Neural cell (in vitro differentiated cells): ENCODE data around the gene SDK2. TPM values are rescaled to one million over a fixed set of nuclear protein-coding genes. Genes with fewer than 3 reads are reported as not detected.

Experiments
- H2AFZ ChIP-seq: fragments of 200-600, 300-800 bp; sonication (generic), shearing (Covaris generic); 2 replicates; pipeline ENCODE4 v1.6.0; 2014; ENCODE audit warnings: low read depth, mild to moderate bottlenecking, antibody characterized with exemption, low read length, moderate library complexity
- H3F3A ChIP-seq: fragments of 200-600 bp; shearing (Covaris generic); 2 replicates; pipeline ENCODE4 v1.6.1; 2016; ENCODE audit warnings: mild to moderate bottlenecking, moderate library complexity, mixed read lengths, antibody characterized with exemption, low read length; ENCODE audit not compliant: insufficient read depth, poor library complexity, severe bottlenecking
- H3K27ac ChIP-seq: fragments of 200-600, 300-800 bp; sonication (generic), shearing (Covaris generic); 2 replicates; pipeline ENCODE4 v1.5.1; 2014; ENCODE audit warnings: mild to moderate bottlenecking, low read length, moderate library complexity
- H3K27me3 ChIP-seq: fragments of 300-800, 200-600 bp; sonication (generic), shearing (Covaris generic); 2 replicates; pipeline ENCODE4 v1.6.0; 2014; ENCODE audit warnings: mild to moderate bottlenecking, low read depth, low read length, moderate library complexity; ENCODE audit not compliant: insufficient read depth
- H3K36me3 ChIP-seq: fragments of 300-800, 200-600 bp; sonication (generic), shearing (Covaris generic); 2 replicates; pipeline ENCODE4 v1.5.1; 2014; ENCODE audit warnings: mild to moderate bottlenecking, antibody characterized with exemption, low read length, moderate library complexity; ENCODE audit not compliant: insufficient read depth
- H3K4me2 ChIP-seq: fragments of 300-800, 200-600 bp; sonication (generic), shearing (Covaris generic); 2 replicates; pipeline ENCODE4 v1.6.0; 2014; ENCODE audit warnings: mild to moderate bottlenecking, low read length
- H3K4me3 ChIP-seq: fragments of 300-800, 200-600 bp; sonication (generic), shearing (Covaris generic); 2 replicates; pipeline ENCODE4 v1.5.1; 2014; ENCODE audit warnings: mild to moderate bottlenecking, low read length, moderate library complexity
- H3K79me2 ChIP-seq: fragments of 200-600 bp; shearing (Covaris generic); replicated peaks from 2 replicates; pipeline ENCODE4 v1.6.0; 2014; ENCODE audit warnings: mild to moderate bottlenecking, low read length, moderate library complexity; ENCODE audit not compliant: insufficient read depth
- H3K9ac ChIP-seq: fragments of 300-800, 200-600 bp; sonication (generic), shearing (Covaris generic); 2 replicates; pipeline ENCODE4 v1.6.1; 2016; ENCODE audit warnings: mild to moderate bottlenecking, low read length, mixed read lengths
- H3K9me2 ChIP-seq: fragments of 200-600 bp; shearing (Covaris generic); 2 replicates; pipeline ENCODE4 v1.6.1; 2016; ENCODE audit warnings: mild to moderate bottlenecking, low read length, mixed read lengths; ENCODE audit not compliant: insufficient read depth
- H3K9me3 ChIP-seq: fragments of 200-600, 300-800 bp; sonication (generic), shearing (Covaris generic); 2 replicates; pipeline ENCODE4 v1.6.1; 2016; ENCODE audit warnings: mild to moderate bottlenecking, mixed run types, low read length, moderate library complexity, mixed read lengths
- H4K20me1 ChIP-seq: fragments of 200-600 bp; shearing (Covaris generic); 2 replicates; pipeline ENCODE4 v1.6.1; 2016; ENCODE audit warnings: mild to moderate bottlenecking, mixed run types; ENCODE audit not compliant: insufficient read depth
- EP300 ChIP-seq: fragments of 450-650 bp; conservative IDR thresholded peaks from 2 replicates; pipeline ENCODE4 v1.6.1; 2014; ENCODE audit warnings: antibody characterized with exemption, mild to moderate bottlenecking, moderate library complexity; ENCODE audit not compliant: poor library complexity, severe bottlenecking
- EZH2 ChIP-seq: fragments of 200-600, 300-800 bp; shearing (Covaris generic), sonication (generic); IDR thresholded peaks from 2 replicates; pipeline ENCODE4 v1.6.1; 2014; ENCODE audit warnings: antibody characterized with exemption, low read length, borderline replicate concordance, mild to moderate bottlenecking; ENCODE audit not compliant: insufficient read depth, poor library complexity, severe bottlenecking
- MXI1 ChIP-seq: fragments of 450-650 bp; conservative IDR thresholded peaks from 2 replicates; pipeline ENCODE4 v1.6.1; 2014; ENCODE audit warnings: antibody characterized with exemption, mild to moderate bottlenecking; ENCODE audit not compliant: poor library complexity, severe bottlenecking
- POLR2AphosphoS5 ChIP-seq: IDR thresholded peaks from 2 replicates; pipeline ENCODE4 v1.6.1; 2012
- RAD21 ChIP-seq: fragments of 450-650 bp; conservative IDR thresholded peaks from 2 replicates; pipeline ENCODE4 v1.6.1; 2014; ENCODE audit warnings: antibody characterized with exemption, mild to moderate bottlenecking, moderate library complexity
- SMC3 ChIP-seq: fragments of 450-650 bp; conservative IDR thresholded peaks from 2 replicates; pipeline ENCODE4 v1.6.1; 2014; ENCODE audit warnings: antibody characterized with exemption, mild to moderate bottlenecking, moderate library complexity; ENCODE audit not compliant: poor library complexity
- TAF1 ChIP-seq: IDR thresholded peaks from 2 replicates; pipeline ENCODE4 v1.6.1; 2012; ENCODE audit warnings: low read depth
- polyA minus RNA-seq: library from RNA; depleted of rRNA, polyadenylated mRNA; stranded (reverse); fragments of >200 nt; gene quantifications from 2 replicates; pipeline ENCODE4 v1.2.3, GENCODE V29; 2014
- polyA plus RNA-seq: library from polyadenylated mRNA; depleted of rRNA; stranded (reverse); fragments of >200 nt; gene quantifications from 2 replicates; pipeline ENCODE4 v1.2.3, GENCODE V29; 2014
- TF ChIP-seq, protein P1 (sequence below): IDR thresholded peaks from 2 replicates; pipeline ENCODE4 v1.6.1; 2012; ENCODE audit warnings: borderline replicate concordance
- TF ChIP-seq, protein P2 (sequence below): fragments of 450-650 bp; IDR thresholded peaks from 2 replicates; pipeline ENCODE4 v1.5.1; 2014; ENCODE audit warnings: antibody characterized with exemption, mild to moderate bottlenecking, moderate library complexity; ENCODE audit not compliant: poor library complexity, severe bottlenecking

The SDK2 gene, protein sequence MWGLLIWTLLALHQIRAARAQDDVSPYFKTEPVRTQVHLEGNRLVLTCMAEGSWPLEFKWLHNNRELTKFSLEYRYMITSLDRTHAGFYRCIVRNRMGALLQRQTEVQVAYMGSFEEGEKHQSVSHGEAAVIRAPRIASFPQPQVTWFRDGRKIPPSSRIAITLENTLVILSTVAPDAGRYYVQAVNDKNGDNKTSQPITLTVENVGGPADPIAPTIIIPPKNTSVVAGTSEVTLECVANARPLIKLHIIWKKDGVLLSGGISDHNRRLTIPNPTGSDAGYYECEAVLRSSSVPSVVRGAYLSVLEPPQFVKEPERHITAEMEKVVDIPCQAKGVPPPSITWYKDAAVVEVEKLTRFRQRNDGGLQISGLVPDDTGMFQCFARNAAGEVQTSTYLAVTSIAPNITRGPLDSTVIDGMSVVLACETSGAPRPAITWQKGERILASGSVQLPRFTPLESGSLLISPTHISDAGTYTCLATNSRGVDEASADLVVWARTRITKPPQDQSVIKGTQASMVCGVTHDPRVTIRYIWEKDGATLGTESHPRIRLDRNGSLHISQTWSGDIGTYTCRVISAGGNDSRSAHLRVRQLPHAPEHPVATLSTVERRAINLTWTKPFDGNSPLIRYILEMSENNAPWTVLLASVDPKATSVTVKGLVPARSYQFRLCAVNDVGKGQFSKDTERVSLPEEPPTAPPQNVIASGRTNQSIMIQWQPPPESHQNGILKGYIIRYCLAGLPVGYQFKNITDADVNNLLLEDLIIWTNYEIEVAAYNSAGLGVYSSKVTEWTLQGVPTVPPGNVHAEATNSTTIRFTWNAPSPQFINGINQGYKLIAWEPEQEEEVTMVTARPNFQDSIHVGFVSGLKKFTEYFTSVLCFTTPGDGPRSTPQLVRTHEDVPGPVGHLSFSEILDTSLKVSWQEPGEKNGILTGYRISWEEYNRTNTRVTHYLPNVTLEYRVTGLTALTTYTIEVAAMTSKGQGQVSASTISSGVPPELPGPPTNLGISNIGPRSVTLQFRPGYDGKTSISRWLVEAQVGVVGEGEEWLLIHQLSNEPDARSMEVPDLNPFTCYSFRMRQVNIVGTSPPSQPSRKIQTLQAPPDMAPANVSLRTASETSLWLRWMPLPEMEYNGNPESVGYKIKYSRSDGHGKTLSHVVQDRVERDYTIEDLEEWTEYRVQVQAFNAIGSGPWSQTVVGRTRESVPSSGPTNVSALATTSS (N-terminal part only)
- 0.73 and 2.2 TPM in 2 replicates for polyA plus RNA-seq
- 7.5 and 7.6 TPM in 2 replicates for polyA minus RNA-seq

DNA sequence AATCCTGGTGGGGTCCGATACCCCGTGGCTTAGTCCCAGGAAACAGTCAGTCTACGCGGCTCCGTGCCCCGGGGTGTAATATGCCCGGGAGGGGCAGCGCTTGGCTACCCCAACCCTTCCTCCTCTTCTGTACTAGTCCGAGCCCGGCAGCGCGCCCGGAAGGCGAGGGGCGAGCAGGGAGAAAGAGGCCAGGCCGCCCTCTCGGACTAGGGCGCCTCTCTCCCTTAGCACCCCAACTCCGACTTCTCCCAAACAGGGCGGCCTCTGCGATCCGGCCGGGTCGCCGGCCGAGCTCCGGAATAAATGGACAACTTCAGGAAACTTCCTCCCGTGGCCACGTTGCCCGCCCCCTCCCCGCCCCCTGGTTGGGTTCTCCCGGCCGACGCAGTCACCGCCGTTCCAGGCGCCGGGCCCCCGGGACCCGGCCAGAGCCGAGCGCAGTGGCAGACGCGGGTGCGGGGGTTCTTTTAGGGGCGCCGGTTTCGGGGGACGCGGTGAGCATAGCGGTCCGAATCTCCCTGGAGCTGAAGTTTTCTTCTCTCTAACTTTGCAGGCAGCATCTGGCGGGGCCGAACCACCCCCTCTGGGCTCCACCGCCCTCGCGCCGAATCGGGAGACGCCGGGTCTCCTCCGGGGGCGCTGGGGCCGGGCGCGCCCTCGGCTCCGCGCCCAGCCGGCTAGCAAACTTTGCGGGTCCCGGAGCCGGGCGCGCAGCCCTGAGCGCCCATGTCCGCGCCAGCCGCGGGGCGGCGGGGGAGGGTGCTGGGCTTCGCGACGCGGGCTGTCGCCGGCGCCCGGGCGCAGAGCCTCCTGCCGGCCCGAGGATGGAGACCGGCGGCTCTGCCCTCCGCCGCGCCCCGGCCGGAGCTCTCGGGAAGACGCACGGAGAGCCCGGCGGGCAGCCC, at the start of gene SDK2:
Gene SDK2, minus strand, starts transcription at position 301 of the 905 bp plus-strand sequence. CDS start 357 bp downstream, outside the sequence.
- Histone ChIP-seq H3K36me3 (no peaks in the 10 kb centered on the region), H4K20me1 (no peaks in the 10 kb centered on the region), H3K27me3 (no peaks in the 10 kb centered on the region), H3K27ac (peak within 1 kb of the TSS; percentile 55), H3F3A (peaks cover 5% of the 10 kb centered on the region), H3K4me2 (peak within 1 kb of the TSS; percentile 82), H3K9me2 (no peaks in the 10 kb centered on the region), H3K79me2 (peaks cover 34% of the 10 kb centered on the region), H3K9ac (peak within 1 kb of the TSS; percentile 74), H3K4me3 (peak within 1 kb of the TSS; percentile 96), H3K9me3 (no peaks in the 10 kb centered on the region), H2AFZ (peak within 1 kb of the TSS; percentile 45)
- TF ChIP-seq MXI1 (peak; percentile 33), POLR2AphosphoS5 (no peak)
- TF ChIP-seq, protein P1, sequence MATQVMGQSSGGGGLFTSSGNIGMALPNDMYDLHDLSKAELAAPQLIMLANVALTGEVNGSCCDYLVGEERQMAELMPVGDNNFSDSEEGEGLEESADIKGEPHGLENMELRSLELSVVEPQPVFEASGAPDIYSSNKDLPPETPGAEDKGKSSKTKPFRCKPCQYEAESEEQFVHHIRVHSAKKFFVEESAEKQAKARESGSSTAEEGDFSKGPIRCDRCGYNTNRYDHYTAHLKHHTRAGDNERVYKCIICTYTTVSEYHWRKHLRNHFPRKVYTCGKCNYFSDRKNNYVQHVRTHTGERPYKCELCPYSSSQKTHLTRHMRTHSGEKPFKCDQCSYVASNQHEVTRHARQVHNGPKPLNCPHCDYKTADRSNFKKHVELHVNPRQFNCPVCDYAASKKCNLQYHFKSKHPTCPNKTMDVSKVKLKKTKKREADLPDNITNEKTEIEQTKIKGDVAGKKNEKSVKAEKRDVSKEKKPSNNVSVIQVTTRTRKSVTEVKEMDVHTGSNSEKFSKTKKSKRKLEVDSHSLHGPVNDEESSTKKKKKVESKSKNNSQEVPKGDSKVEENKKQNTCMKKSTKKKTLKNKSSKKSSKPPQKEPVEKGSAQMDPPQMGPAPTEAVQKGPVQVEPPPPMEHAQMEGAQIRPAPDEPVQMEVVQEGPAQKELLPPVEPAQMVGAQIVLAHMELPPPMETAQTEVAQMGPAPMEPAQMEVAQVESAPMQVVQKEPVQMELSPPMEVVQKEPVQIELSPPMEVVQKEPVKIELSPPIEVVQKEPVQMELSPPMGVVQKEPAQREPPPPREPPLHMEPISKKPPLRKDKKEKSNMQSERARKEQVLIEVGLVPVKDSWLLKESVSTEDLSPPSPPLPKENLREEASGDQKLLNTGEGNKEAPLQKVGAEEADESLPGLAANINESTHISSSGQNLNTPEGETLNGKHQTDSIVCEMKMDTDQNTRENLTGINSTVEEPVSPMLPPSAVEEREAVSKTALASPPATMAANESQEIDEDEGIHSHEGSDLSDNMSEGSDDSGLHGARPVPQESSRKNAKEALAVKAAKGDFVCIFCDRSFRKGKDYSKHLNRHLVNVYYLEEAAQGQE: no peak

DNA sequence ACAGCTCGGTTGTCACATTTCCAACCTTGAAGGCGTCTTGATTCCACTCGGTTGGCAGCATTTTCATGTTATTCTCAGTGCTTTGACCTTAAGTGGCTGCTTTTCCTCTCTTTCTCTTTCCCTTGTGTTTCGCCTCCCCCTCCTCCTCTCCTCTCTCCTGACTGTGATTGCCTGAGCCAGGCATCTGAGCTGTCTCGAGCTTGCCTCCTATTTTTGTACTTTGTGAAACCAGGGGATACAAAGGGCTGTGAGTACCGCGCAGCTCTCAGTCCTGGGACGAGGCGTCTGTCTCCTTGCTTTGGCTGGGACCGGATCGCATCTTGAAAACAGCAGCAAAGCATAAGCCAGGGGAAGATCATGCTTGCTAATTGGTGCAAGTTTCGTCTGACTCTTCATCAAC, 48.8 kb upstream of the SDK2 start:
- Histone ChIP-seq H3K4me3 (no peak overlapping the region), H3K9me3 (no peaks in the 10 kb centered on the region), H3K79me2 (no peaks in the 10 kb centered on the region), H2AFZ (no peak overlapping the region), H3K9ac (no peak overlapping the region), H3K9me2 (no peaks in the 10 kb centered on the region), H3F3A (no peaks in the 10 kb centered on the region), H3K27ac (no peak overlapping the region), H4K20me1 (no peaks in the 10 kb centered on the region), H3K27me3 (no peaks in the 10 kb centered on the region), H3K36me3 (no peaks in the 10 kb centered on the region), H3K4me2 (no peak overlapping the region)
- TF ChIP-seq MXI1 (no peak), RAD21 (no peak), POLR2AphosphoS5 (no peak), EZH2 (no peak), EP300 (no peak), TAF1 (no peak), SMC3 (no peak)
- TF ChIP-seq, protein P2, sequence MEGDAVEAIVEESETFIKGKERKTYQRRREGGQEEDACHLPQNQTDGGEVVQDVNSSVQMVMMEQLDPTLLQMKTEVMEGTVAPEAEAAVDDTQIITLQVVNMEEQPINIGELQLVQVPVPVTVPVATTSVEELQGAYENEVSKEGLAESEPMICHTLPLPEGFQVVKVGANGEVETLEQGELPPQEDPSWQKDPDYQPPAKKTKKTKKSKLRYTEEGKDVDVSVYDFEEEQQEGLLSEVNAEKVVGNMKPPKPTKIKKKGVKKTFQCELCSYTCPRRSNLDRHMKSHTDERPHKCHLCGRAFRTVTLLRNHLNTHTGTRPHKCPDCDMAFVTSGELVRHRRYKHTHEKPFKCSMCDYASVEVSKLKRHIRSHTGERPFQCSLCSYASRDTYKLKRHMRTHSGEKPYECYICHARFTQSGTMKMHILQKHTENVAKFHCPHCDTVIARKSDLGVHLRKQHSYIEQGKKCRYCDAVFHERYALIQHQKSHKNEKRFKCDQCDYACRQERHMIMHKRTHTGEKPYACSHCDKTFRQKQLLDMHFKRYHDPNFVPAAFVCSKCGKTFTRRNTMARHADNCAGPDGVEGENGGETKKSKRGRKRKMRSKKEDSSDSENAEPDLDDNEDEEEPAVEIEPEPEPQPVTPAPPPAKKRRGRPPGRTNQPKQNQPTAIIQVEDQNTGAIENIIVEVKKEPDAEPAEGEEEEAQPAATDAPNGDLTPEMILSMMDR: no peak
- TF ChIP-seq, protein P1: no peak
